ENCODE measurements around the gene FOSL1.
A peak's percentile ranks its signal among the peaks of the same experiment; 100 is the strongest.

Gene FOSL1

GRCh38 chr11:65867284-65868071, 32.7 kb downstream of the FOSL1 start:
- ATAC-seq: no peak
- no peak for DNase-seq (ENCODE audit: low spot score in 2 of 2)
- Mint-ChIP-seq H3K4me1 (peaks cover 35% of the 10 kb centered on the region), H3K36me3 (peaks cover 55% of the 10 kb centered on the region), H3K9me3 (no peaks in the 10 kb centered on the region), H3K27ac (peak overlapping the region; percentile 32), H3K4me3 (no peak overlapping the region)

DNA sequence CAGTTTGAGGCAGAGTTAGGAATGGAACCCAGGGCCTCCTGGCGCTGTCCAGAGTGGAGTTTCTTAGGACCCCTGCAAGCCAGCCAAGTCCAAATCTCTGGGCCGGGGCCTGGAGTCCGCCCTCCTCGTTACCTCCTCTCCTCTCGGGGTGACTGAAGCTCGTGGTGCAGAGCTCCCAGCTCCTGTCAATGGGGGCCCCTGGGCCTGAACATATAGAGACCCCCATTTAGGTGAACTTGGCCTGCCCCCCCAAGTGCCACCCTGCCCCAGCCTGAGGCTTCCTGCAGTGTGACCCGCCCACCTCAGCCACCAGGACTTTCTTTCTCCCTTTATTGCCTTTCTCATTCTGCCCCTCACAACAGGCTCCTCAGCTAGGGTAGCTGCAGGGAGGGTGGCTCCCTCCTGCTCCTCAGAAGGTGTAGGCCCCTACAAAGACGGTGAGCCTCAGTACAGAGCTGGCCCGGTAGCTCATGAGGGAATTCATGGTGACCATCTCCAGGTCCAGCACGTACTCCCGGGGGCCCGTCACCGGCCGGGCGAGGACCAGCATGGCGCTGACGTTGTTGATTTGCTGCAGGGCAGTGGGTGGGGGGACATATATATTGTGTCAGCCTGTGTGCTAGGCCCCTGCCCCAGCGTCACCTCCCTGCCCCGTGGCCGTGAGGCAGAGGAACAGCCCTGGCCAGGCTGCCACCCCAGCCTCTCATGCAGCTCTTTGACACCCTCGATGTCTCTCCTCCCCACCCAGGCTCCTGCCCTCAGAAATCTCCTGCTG, 33.5 kb downstream of the FOSL1 start:
- ATAC-seq (no peak), DNase-seq (ENCODE audit: low spot score in 2 of 2) (no peak)
- Mint-ChIP-seq H3K36me3 (peaks cover 63% of the 10 kb centered on the region), H3K4me3 (no peak overlapping the region), H3K4me1 (peaks cover 43% of the 10 kb centered on the region), H3K27ac (peak overlapping the region; percentile 32), H3K9me3 (no peaks in the 10 kb centered on the region)

DNA sequence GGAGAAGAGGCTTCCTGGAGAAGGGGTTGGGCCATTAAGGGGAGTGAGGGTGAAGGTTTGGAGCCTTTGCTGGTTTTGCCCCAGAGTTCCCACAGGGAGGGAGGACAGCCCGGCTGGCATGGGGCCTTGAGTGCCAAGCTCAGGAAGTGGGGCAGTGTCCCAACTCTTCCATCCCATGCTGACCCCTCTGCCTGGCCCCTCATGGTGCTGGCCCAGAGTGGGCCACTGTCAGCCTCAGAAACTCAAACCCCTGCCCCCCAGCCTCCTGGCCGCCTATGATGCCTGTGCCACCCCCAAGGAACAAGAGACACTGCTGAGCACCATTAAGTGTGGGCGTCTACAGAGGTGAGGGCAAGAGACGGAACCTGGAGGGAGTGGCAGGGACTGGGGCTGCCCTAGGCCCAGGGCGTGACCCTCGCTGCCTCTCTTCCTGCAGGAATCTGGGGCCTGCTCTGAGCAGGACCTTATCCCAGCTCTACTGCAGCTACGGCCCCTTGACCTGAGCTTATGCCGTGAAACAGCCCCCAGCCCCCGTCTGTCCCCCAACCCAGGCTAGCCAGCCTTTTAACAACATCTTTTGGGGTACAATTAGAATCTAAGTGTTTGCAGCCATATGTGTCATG, 34.5 kb downstream of the FOSL1 start:
- no peak overlapping the region for H3K4me3 Mint-ChIP-seq
- H3K4me1 Mint-ChIP-seq: peaks cover 39% of the 10 kb centered on the region
- peaks cover 73% of the 10 kb centered on the region for H3K36me3 Mint-ChIP-seq
- H3K9me3 Mint-ChIP-seq: no peaks in the 10 kb centered on the region
- DNase-seq (ENCODE audit: low spot score in 2 of 2) (no peak), ATAC-seq (no peak)
- peak overlapping the region; percentile 32 for H3K27ac Mint-ChIP-seq

GRCh38 chr11:65864706-65865471, 35.3 kb downstream of the FOSL1 start:
- DNase-seq (ENCODE audit: low spot score in 2 of 2) (no peak), ATAC-seq (no peak)
- Mint-ChIP-seq H3K4me1 (peaks cover 37% of the 10 kb centered on the region), H3K36me3 (peaks cover 81% of the 10 kb centered on the region), H3K27ac (peak overlapping the region; percentile 32), H3K4me3 (no peak overlapping the region), H3K9me3 (no peaks in the 10 kb centered on the region)

DNA sequence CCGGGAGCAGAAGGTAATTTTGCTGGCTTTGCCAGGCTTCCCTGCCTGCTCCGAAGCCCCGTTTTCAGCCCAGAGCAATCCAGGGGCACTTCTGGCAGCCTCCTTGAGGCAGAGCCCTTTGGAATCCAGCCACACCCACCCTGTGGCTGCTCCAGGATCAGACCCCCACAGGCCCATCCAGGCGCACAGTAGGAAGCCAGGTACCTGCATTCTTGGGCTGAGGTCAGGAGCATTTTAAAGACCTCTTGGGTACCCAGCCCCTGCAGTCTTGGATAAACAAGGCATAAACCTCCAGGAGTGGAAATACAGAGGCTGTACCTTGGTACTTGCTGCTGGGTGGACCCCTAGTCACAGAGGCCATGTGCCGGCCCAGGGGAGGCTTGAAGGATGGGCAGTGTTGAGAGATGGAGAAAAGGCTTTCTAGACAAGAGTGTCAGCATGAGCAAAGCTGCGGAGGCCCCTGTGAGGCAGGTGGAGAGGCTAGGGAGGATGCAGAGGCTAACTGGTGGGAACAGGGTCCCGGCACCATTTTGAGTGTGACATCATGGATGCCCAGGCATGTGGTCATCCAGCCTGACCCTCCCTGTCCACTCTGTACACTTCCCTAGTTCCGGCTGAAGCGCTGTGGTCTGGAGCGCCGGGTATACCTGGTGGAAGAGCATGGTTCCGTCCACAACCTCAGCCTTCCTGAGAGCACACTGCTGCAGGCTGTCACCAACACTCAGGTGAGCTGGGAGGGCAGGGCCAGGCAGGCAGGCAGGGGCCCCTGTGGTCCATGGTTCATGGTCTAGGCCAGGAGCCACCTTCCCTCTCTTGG, 36.1 kb downstream of the FOSL1 start:
- H3K36me3 Mint-ChIP-seq: peaks cover 89% of the 10 kb centered on the region
- no peak overlapping the region for H3K27ac Mint-ChIP-seq
- no peak for ATAC-seq
- DNase-seq (ENCODE audit: low spot score in 2 of 2): no peak
- no peak overlapping the region for H3K4me3 Mint-ChIP-seq
- no peaks in the 10 kb centered on the region for H3K9me3 Mint-ChIP-seq
- H3K4me1 Mint-ChIP-seq: peaks cover 37% of the 10 kb centered on the region

DNA sequence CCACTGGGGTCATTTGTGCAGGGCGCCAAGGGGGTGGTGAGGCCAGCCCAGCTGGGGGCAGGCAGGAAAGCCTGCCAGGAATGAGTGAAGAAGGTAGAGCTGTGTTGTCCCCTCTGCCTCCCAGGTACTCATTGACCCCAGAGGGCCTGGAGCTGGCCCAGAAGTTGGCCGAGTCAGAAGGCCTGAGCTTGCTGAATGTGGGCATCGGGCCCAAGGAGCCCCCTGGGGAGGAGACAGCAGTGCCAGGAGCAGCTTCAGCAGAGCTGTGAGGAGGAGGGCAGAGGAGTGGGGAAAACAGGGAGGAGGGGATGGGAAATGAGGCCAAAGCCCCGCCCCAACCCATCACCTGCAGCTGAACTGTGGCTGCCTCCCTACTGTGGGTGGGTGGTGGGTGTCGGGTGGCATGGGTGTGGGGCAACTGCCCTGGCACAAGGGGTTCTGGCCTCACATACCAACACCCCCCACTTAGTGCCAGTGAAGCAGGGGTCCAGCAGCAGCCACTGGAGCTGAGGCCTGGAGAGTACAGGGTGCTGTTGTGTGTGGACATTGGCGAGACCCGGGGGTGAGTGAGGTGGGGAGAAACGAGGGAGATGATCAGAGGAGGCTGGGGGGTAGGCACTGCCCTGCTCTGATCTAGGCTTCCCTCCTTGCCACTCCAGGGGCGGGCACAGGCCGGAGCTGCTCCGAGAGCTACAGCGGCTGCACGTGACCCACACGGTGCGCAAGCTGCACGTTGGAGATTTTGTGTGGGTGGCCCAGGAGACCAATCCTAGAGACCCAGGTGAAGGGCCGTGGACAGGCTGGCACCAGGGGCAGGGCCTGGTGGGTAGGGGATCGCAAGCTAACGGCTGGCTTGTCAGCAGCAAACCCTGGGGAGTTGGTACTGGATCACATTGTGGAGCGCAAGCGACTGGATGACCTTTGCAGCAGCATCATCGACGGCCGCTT, 37.0 kb downstream of the FOSL1 start:
- H3K27ac Mint-ChIP-seq: peak overlapping the region; percentile 97
- no peaks in the 10 kb centered on the region for H3K9me3 Mint-ChIP-seq
- H3K4me3 Mint-ChIP-seq: peak overlapping the region; percentile 97
- ATAC-seq (no peak), DNase-seq (ENCODE audit: low spot score in 2 of 2) (no peak)
- peaks cover 46% of the 10 kb centered on the region for H3K4me1 Mint-ChIP-seq
- peaks cover 92% of the 10 kb centered on the region for H3K36me3 Mint-ChIP-seq

DNA sequence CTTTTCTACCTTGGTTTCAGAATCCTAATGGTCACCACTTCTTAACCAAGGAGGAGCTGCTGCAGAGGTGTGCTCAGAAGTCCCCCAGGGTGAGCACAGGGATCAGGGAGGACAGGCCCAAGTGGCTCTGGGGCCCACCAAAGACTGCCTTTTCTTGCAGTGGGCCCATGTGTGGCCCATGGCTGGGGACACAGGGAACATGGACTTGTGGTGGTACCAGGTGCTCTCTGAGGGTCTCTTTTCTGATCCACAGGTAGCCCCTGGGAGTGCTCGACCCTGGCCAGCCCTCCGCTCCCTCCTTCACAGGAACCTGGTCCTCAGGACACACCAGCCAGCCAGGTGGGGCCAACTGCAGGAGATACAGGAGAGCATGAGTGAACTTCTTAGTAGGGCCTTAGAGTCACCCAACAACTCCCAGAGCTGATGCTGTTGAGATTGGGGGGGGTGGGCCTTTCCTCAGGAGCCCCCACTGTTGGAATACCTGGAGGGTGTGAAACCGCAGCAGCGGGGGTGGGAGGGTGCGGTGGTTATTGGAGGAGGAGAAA, 37.9 kb downstream of the FOSL1 start:
- peak in 1 of 2 donors; percentile 50 for DNase-seq (ENCODE audit: low spot score in 2 of 2)
- Mint-ChIP-seq H3K36me3 (peaks cover 98% of the 10 kb centered on the region), H3K9me3 (no peaks in the 10 kb centered on the region), H3K4me3 (peak overlapping the region; percentile 97), H3K4me1 (peaks cover 47% of the 10 kb centered on the region), H3K27ac (peak overlapping the region; percentile 97)
- ATAC-seq: no peak

DNA sequence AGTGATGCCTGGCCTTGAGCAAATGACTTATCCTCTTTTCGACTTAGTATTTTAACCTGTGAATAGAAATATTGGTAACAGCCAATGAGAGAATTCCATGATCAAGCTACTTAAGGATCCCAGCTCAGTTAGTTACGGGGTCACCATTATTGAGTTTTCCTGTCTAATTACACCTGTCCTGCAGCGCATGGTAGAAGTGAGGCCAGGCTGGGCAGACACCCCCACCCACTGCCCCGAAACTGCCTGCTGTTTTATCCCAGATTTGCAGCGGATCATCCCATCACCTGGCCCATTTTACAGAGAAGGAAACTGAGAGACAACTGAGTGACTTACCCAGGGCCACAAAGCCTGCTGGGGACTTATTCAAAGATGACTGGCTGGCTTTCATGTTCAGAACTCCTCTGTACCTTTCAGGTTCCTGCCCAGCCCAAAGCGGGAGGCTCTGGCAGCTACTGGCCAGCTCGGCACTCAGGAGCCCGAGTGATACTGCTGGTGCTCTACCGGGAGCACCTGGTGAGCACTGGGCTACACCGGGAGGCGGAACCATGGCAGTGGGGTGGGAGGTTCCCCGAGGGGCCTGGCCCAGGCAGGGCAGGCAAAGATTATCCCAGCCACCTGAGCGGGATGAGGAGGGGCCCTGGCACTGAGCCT, 38.5 kb downstream of the FOSL1 start:
- ATAC-seq (no peak), DNase-seq (ENCODE audit: low spot score in 2 of 2) (no peak)
- H3K4me3 Mint-ChIP-seq: peak overlapping the region; percentile 97
- no peaks in the 10 kb centered on the region for H3K9me3 Mint-ChIP-seq
- peak overlapping the region; percentile 97 for H3K27ac Mint-ChIP-seq
- peaks cover 98% of the 10 kb centered on the region for H3K36me3 Mint-ChIP-seq
- H3K4me1 Mint-ChIP-seq: peaks cover 50% of the 10 kb centered on the region

DNA sequence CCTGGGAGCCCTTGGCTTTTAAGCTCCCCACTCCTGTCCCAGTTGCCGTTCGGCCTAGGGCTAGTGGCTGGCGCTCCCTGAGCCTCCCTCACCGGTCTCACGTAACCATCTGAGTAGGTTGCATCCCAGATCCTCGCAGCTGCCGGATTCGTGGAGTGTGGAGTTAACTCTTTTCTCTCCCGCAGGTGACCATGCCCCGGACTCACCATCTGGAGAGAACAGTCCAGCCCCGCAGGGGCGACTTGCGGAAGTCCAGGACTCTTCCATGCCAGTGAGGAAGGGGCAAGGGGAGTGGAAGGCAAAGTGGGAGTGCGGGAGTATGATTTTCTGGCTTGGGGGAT, 39.1 kb downstream of the FOSL1 start:
- Mint-ChIP-seq H3K4me1 (peaks cover 55% of the 10 kb centered on the region), H3K4me3 (peak overlapping the region; percentile 97), H3K27ac (peak overlapping the region; percentile 97), H3K36me3 (peaks cover 98% of the 10 kb centered on the region), H3K9me3 (no peaks in the 10 kb centered on the region)
- no peak for DNase-seq (ENCODE audit: low spot score in 2 of 2)
- ATAC-seq: no peak

DNA sequence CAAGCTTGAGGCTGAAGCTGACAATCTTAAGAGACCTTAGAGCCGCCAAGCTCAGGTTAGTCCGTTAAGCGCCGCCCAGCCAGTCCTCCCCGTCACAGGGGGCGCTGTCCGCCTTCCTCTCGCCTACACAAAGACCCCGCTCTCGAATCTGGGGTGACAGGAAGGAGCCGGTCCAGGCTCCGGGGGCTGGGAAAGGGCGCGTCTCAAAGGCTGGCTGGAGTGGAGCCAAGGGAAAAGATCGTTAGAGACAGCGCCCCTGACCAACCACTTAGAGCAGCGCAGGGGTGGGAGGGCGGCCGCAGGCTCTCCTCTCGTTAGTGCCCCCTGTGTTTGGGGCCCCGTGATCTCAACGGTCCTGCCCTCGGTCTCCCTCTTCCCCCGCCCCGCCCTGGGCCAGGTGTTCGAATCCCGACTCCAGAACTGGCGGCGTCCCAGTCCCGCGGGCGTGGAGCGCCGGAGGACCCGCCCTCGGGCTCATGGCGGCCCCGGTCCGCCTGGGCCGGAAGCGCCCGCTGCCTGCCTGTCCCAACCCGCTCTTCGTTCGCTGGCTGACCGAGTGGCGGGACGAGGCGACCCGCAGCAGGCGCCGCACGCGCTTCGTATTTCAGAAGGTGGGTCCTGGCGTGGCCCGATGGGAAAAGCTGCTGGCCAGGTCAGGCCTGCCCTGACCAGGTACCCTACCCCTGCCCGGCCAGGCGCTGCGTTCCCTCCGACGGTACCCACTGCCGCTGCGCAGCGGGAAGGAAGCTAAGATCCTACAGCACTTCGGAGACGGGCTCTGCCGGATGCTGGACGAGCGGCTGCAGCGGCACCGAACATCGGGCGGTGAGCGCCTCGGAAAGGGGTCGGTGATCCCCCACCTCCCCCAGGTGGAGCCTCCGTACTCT, 39.7 kb downstream of the FOSL1 start, which contains the start of gene MUS81:
TSS of gene MUS81 (plus strand) at position 156 of the 887 bp plus-strand sequence. CDS start at position 477, 321 bp downstream.
- Mint-ChIP-seq H3K4me1 (peaks cover 61% of the 10 kb centered on the region), H3K9me3 (no peaks in the 10 kb centered on the region), H3K27ac (peak within 1 kb of the TSS; percentile 97), H3K36me3 (peaks cover 98% of the 10 kb centered on the region), H3K4me3 (peak within 1 kb of the TSS; percentile 97)
- DNase-seq (ENCODE audit: low spot score in 2 of 2) (peak; percentile 96 to 99), ATAC-seq (peak; percentile 61)

GRCh38 chr11:65859812-65860277, 40.3 kb downstream of the FOSL1 start:
- peaks cover 62% of the 10 kb centered on the region for H3K4me1 Mint-ChIP-seq

More at GRCh38 chr11:65859812-65860277, 40.3 kb downstream of the FOSL1 start:
- H3K36me3 Mint-ChIP-seq: peaks cover 98% of the 10 kb centered on the region
- DNase-seq (ENCODE audit: low spot score in 2 of 2) (no peak), ATAC-seq (no peak)
- H3K9me3 Mint-ChIP-seq: no peaks in the 10 kb centered on the region
- peak overlapping the region; percentile 97 for H3K4me3 Mint-ChIP-seq
- H3K27ac Mint-ChIP-seq: peak overlapping the region; percentile 97
